K562 (cell line): Measurements from ENCODE around the gene SMARCA4.

Experiments used
- CEBPZ ChIP-seq: fragments of 150-350 bp; IDR thresholded peaks from 2 replicates; pipeline ENCODE4 v1.6.1; 2014; ENCODE audit warnings: low read depth, mild to moderate bottlenecking, low read length, borderline replicate concordance
- GTF3C2 ChIP-seq: IDR thresholded peaks from 3 replicates; pipeline ENCODE4 v1.6.1; 2011; ENCODE audit warnings: borderline replicate concordance, mild to moderate bottlenecking, moderate library complexity; ENCODE audit not compliant: insufficient read length; ENCODE audit errors: extremely low read depth
- MITF ChIP-seq: IDR thresholded peaks from 2 replicates; pipeline ENCODE4 v1.6.1; 2014; ENCODE audit warnings: antibody characterized with exemption
- PCBP2 ChIP-seq: fragments of 200-400 bp; formaldehyde crosslinking; IDR thresholded peaks from 2 replicates; pipeline ENCODE4 v1.6.1; 2018; ENCODE audit warnings: low read length, low read depth, mild to moderate bottlenecking, moderate library complexity; ENCODE audit not compliant: poor library complexity, severe bottlenecking
- TARDBP ChIP-seq: fragments of 450-650 bp; IDR thresholded peaks from 2 replicates; pipeline ENCODE4 v1.6.1; 2016
- ZKSCAN8 ChIP-seq: fragments of 200-800 bp; sonication (Bioruptor generic); IDR thresholded peaks from 2 replicates; pipeline ENCODE4 v1.6.1; 2016; ENCODE audit warnings: missing genetic modification characterization, missing compliant biosample characterization

GRCh38 chr19:11061952-11062351 is 101.1 kb downstream of the SMARCA4 start:
- TF ChIP-seq CEBPZ: no peak
- no peak for TF ChIP-seq MITF
- TF ChIP-seq ZKSCAN8 (CRISPR knock-in tag): no peak
- no peak for TF ChIP-seq GTF3C2
- TF ChIP-seq PCBP2: no peak
- TF ChIP-seq TARDBP: no peak
